ENCODE data around the gene NACC1. TPM values are rescaled to one million over a fixed set of nuclear protein-coding genes. Genes with fewer than 3 reads are reported as not detected.

NACC1 gene
- total and polyA plus RNA-seq, 2 of the 13 experiments (the other 11 are each of a cell fraction or from before 2014, with no cell fraction given), result 31.8 to 42.3 TPM

DNA sequence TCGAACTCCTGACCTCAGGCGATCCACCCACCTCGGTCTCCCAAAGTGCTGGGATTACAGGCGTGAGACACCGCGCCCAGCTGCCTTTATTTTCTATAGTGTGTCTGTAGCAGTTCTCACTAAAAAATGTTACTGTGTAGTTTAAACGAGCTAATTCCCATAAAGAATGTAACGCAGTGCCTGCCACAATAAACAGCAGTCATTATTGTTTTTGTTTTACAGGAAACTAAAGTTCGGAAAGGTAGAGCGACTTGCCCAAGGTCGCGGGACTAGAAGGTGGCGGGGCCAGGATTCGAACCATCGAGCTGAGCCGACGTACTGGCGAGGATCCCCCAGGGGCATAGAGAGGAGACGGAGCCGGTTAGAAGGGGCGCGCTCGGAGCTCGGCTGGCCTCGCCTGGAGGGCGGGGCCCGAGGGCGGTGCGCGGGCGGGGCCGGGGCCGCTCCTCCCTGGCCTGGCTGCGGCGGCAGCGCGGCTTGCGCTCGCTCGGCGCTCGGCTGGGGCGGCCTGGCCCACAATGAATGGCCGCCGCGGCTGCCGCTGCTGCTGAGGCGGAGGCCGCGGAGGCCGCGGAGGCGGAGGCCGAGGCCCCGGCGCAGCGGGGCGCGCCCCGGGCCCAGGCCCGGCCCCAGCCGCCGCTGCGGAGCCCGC, at the start of gene NACC1 (continued):
- TF ChIP-seq, protein P1, sequence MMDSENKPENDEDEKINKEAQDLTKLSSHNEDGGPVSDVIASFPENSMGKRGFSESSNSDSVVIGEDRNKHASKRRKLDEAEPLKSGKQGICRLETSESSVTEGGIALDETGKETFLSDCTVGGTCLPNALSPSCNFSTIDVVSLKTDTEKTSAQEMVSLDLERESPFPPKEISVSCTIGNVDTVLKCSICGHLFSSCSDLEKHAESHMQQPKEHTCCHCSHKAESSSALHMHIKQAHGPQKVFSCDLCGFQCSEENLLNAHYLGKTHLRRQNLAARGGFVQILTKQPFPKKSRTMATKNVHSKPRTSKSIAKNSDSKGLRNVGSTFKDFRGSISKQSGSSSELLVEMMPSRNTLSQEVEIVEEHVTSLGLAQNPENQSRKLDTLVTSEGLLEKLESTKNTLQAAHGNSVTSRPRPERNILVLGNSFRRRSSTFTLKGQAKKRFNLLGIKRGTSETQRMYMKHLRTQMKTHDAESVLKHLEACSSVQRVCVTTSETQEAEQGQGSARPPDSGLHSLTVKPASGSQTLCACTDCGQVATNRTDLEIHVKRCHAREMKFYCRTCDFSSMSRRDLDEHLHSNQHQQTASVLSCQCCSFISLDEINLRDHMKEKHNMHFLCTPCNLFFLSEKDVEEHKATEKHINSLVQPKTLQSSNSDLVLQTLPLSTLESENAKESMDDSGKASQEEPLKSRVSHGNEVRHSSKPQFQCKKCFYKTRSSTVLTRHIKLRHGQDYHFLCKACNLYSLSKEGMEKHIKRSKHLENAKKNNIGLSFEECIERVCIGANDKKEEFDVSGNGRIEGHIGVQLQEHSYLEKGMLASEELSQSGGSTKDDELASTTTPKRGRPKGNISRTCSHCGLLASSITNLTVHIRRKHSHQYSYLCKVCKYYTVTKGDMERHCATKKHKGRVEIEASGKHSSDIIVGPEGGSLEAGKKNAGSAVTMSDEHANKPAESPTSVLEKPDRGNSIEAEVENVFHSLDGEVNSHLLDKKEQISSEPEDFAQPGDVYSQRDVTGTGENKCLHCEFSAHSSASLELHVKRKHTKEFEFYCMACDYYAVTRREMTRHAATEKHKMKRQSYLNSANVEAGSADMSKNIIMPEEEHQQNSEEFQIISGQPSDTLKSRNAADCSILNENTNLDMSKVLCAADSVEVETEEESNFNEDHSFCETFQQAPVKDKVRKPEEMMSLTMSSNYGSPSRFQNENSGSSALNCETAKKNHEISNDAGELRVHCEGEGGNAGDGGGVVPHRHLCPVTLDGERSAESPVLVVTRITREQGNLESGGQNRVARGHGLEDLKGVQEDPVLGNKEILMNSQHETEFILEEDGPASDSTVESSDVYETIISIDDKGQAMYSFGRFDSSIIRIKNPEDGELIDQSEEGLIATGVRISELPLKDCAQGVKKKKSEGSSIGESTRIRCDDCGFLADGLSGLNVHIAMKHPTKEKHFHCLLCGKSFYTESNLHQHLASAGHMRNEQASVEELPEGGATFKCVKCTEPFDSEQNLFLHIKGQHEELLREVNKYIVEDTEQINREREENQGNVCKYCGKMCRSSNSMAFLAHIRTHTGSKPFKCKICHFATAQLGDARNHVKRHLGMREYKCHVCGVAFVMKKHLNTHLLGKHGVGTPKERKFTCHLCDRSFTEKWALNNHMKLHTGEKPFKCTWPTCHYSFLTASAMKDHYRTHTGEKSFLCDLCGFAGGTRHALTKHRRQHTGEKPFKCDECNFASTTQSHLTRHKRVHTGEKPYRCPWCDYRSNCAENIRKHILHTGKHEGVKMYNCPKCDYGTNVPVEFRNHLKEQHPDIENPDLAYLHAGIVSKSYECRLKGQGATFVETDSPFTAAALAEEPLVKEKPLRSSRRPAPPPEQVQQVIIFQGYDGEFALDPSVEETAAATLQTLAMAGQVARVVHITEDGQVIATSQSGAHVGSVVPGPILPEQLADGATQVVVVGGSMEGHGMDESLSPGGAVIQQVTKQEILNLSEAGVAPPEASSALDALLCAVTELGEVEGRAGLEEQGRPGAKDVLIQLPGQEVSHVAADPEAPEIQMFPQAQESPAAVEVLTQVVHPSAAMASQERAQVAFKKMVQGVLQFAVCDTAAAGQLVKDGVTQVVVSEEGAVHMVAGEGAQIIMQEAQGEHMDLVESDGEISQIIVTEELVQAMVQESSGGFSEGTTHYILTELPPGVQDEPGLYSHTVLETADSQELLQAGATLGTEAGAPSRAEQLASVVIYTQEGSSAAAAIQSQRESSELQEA (CRISPR knock-in tag; IDR thresholded peaks at IDR 0.05; ENCODE audit: not compliant biosample characterization), result no peak
- TF ChIP-seq ZNF160 (CRISPR knock-in tag; IDR thresholded peaks at IDR 0.05) (no peak), ZMYM4 (CRISPR knock-in tag; IDR thresholded peaks at IDR 0.05) (no peak), RXRB (CRISPR knock-in tag; IDR thresholded peaks at IDR 0.05; ENCODE audit: borderline replicate concordance) (no peak), ZNF441 (CRISPR knock-in tag; IDR thresholded peaks at IDR 0.05; ENCODE audit: borderline replicate concordance) (no peak; the same call in 1 of the 2 replicates), HNF4A (CRISPR knock-in tag; IDR thresholded peaks at IDR 0.05) (no peak), ZKSCAN8 (CRISPR knock-in tag; IDR thresholded peaks at IDR 0.05; ENCODE audit: borderline replicate concordance) (0 out of 2 replicates have a peak, but pooled peaks have one; percentile 17), NR1H2 (CRISPR knock-in tag; IDR thresholded peaks at IDR 0.05; ENCODE audit: borderline replicate concordance, low read depth) (no peak), SIN3A (IDR thresholded peaks at IDR 0.05; ENCODE audit: borderline replicate concordance, low read depth, low read length) (peak; percentile 66; the same call in 1 of the 2 replicates), MXI1 (IDR thresholded peaks at IDR 0.05; ENCODE audit: borderline replicate concordance, low read depth, low read length) (peak; percentile 52; the same call in 1 of the 3 replicates), PHF8 (CRISPR knock-in tag; IDR thresholded peaks at IDR 0.05) (peak; percentile 16; the same call in 1 of the 2 replicates), NFE2L2 (IDR thresholded peaks at IDR 0.05; ENCODE audit: low read length) (no peak), SRSF9 (IDR thresholded peaks at IDR 0.05; ENCODE audit: borderline replicate concordance, insufficient read depth, low read depth, low read length, poor library complexity, severe bottlenecking) (no peak), NR3C1 (CRISPR knock-in tag; IDR thresholded peaks at IDR 0.05) (no peak), MTA1 (CRISPR knock-in tag; IDR thresholded peaks at IDR 0.05; ENCODE audit: borderline replicate concordance) (no peak), RBAK (CRISPR knock-in tag; IDR thresholded peaks at IDR 0.05) (no peak), ZNF354B (CRISPR knock-in tag; IDR thresholded peaks at IDR 0.05) (no peak), ZNF788 (CRISPR knock-in tag; IDR thresholded peaks at IDR 0.05; ENCODE audit: borderline replicate concordance) (no peak), ISL2 (CRISPR knock-in tag; IDR thresholded peaks at IDR 0.05) (no peak), HOXA3 (CRISPR knock-in tag; IDR thresholded peaks at IDR 0.05) (peak; percentile 70)
- TF ChIP-seq, protein P2, sequence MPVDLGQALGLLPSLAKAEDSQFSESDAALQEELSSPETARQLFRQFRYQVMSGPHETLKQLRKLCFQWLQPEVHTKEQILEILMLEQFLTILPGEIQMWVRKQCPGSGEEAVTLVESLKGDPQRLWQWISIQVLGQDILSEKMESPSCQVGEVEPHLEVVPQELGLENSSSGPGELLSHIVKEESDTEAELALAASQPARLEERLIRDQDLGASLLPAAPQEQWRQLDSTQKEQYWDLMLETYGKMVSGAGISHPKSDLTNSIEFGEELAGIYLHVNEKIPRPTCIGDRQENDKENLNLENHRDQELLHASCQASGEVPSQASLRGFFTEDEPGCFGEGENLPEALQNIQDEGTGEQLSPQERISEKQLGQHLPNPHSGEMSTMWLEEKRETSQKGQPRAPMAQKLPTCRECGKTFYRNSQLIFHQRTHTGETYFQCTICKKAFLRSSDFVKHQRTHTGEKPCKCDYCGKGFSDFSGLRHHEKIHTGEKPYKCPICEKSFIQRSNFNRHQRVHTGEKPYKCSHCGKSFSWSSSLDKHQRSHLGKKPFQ (CRISPR knock-in tag; IDR thresholded peaks at IDR 0.05; ENCODE audit: insufficient replicate concordance), result peak; percentile 8

All from HepG2 (cell line).